22Rv1 (cell line): Measurements from ENCODE around the gene CCDC159.

Experiments
- CTCF ChIP-seq: fragments of 450-650 bp; IDR thresholded peaks from 2 replicates; pipeline ENCODE4 v1.5.1; 2017; ENCODE audit warnings: mild to moderate bottlenecking
- ZFX ChIP-seq: fragments of 450-650 bp; IDR thresholded peaks from 2 replicates; pipeline ENCODE4 v1.6.1; 2017; ENCODE audit warnings: antibody characterized with exemption, borderline replicate concordance

GRCh38 chr19:11356074-11356397 lies 9.7 kb downstream of the CCDC159 start:
- TF ChIP-seq CTCF (no peak), ZFX (no peak)
